Measurements from ENCODE around the gene SYT1.

DNA sequence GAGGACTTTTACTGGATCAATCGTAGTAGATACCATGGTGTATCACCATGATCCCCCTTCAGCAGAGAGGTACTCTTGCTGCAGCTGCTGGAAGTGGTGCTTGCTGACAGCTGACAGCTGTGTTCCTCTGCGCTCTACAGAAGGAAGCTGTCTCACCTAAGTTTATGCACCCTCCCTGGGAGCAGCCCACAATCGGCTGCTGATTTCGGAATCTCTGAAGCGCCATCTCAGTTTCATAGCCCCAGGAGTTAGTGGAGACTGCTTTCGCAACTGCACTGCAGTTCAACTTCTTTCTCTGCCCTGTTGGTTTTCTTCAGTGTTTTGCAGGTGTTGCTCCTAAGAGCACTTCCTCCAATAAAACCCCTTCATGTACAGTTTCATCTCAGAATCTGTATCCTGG lies 588.3 kb downstream of the SYT1 start:
- no peak for TF ChIP-seq CTCF (conservative IDR thresholded peaks at IDR 0.05; ENCODE audit: low read depth, low read length)
- TF ChIP-seq EZH2 (IDR thresholded peaks at IDR 0.05; ENCODE audit: borderline replicate concordance, low read depth, low read length, poor library complexity, severe bottlenecking): no peak

Data from A673 (cell line).